SK-N-SH treated with all-trans-retinoic acid at 6 μM for 48 hours (cell line): ENCODE data around the gene MAP2K4.

Experiments
- ATAC-seq: fragments of 200-7000 bp; cut with Tn5 transposase; 3 replicates; pipeline ENCODE4 v1.9.1; 2020; ENCODE audit warnings: mild to moderate bottlenecking, moderate library complexity
- BACH2 ChIP-seq: fragments of 250-450 bp; sonication (Bioruptor Pico); IDR thresholded peaks from 2 replicates; pipeline ENCODE4 v1.9.0; 2021; ENCODE audit warnings: mild to moderate bottlenecking, borderline replicate concordance
- CSDC2 ChIP-seq: fragments of 250-450 bp; sonication (Bioruptor Pico); IDR thresholded peaks from 2 replicates; pipeline ENCODE4 v1.5.0; 2020; ENCODE audit warnings: mild to moderate bottlenecking, moderate library complexity
- CSRNP3 ChIP-seq: fragments of 250-450 bp; sonication (Bioruptor Pico); IDR thresholded peaks from 2 replicates; pipeline ENCODE4 v1.5.1; 2021; ENCODE audit warnings: mild to moderate bottlenecking, moderate library complexity
- ESRRG ChIP-seq: fragments of 250-450 bp; sonication (Bioruptor Pico); IDR thresholded peaks from 2 replicates; pipeline ENCODE4 v1.6.1; 2021; ENCODE audit warnings: mild to moderate bottlenecking
- GLIS3 ChIP-seq: fragments of 250-450 bp; sonication (Bioruptor Pico); IDR thresholded peaks from 2 replicates; pipeline ENCODE4 v1.5.0; 2020; ENCODE audit warnings: mild to moderate bottlenecking, moderate library complexity
- ISL1 ChIP-seq: fragments of 250-450 bp; sonication (Bioruptor Pico); IDR thresholded peaks from 2 replicates; pipeline ENCODE4 v2.1.2; 2022; ENCODE audit warnings: mild to moderate bottlenecking, moderate library complexity
- OSR1 ChIP-seq: fragments of 250-450 bp; sonication (Bioruptor Pico); IDR thresholded peaks from 2 replicates; pipeline ENCODE4 v1.8.0; 2022; ENCODE audit warnings: moderate library complexity, mild to moderate bottlenecking, inconsistent platforms
- PATZ1 ChIP-seq: fragments of 250-450 bp; sonication (Bioruptor Pico); IDR thresholded peaks from 2 replicates; pipeline ENCODE4 v1.8.0; 2020; ENCODE audit warnings: mild to moderate bottlenecking, moderate library complexity, borderline replicate concordance
- POU6F1 ChIP-seq: fragments of 250-450 bp; sonication (Bioruptor Pico); IDR thresholded peaks from 2 replicates; pipeline ENCODE4 v1.8.0; 2021; ENCODE audit warnings: low read depth, mild to moderate bottlenecking, moderate library complexity, borderline replicate concordance
- RARB ChIP-seq: fragments of 250-450 bp; sonication (Bioruptor Pico); IDR thresholded peaks from 2 replicates; pipeline ENCODE4 v1.8.0; 2021; ENCODE audit warnings: mild to moderate bottlenecking, moderate library complexity
- TCF4 ChIP-seq: fragments of 250-450 bp; sonication (Bioruptor Pico); IDR thresholded peaks from 2 replicates; pipeline ENCODE4 v1.8.0; 2021; ENCODE audit warnings: mild to moderate bottlenecking, moderate library complexity, borderline replicate concordance
- TOX ChIP-seq: fragments of 250-450 bp; sonication (Bioruptor Pico); IDR thresholded peaks from 2 replicates; pipeline ENCODE4 v1.8.0; 2021; ENCODE audit warnings: mild to moderate bottlenecking, moderate library complexity, borderline replicate concordance
- ZC3H10 ChIP-seq: fragments of 250-450 bp; sonication (Bioruptor Pico); IDR thresholded peaks from 2 replicates; pipeline ENCODE4 v1.5.1; 2021; ENCODE audit warnings: mild to moderate bottlenecking, moderate library complexity
- ZFP3 ChIP-seq: fragments of 250-450 bp; sonication (Bioruptor Pico); IDR thresholded peaks from 2 replicates; pipeline ENCODE4 v1.5.0; 2020; ENCODE audit warnings: mild to moderate bottlenecking, moderate library complexity
- ZFP30 ChIP-seq: fragments of 450-650 bp; formaldehyde crosslinking; IDR thresholded peaks from 2 replicates; pipeline ENCODE4 v1.5.0; 2022; ENCODE audit warnings: mild to moderate bottlenecking, moderate library complexity
- ZNF565 ChIP-seq: fragments of 450-650 bp; formaldehyde crosslinking; conservative IDR thresholded peaks from 2 replicates; pipeline ENCODE4 v1.5.0; 2020; ENCODE audit warnings: low read depth, mild to moderate bottlenecking, moderate library complexity
- ZNF70 ChIP-seq: fragments of 450-650 bp; formaldehyde crosslinking; IDR thresholded peaks from 2 replicates; pipeline ENCODE4 v1.5.0; 2020; ENCODE audit warnings: mild to moderate bottlenecking, moderate library complexity
- ZNF8 ChIP-seq: fragments of 450-650 bp; formaldehyde crosslinking; IDR thresholded peaks from 2 replicates; pipeline ENCODE4 v1.5.0; 2020; ENCODE audit warnings: mild to moderate bottlenecking, moderate library complexity

The MAP2K4 gene

GRCh38 chr17:12034538-12034937 lies 13.9 kb downstream of the MAP2K4 start:
- no peak for ATAC-seq
- TF ChIP-seq ZNF565 (CRISPR knock-in tag) (no peak), OSR1 (CRISPR knock-in tag) (no peak), TCF4 (CRISPR knock-in tag) (no peak), POU6F1 (no peak), ZC3H10 (CRISPR knock-in tag) (no peak), RARB (CRISPR knock-in tag) (no peak), ZFP3 (CRISPR knock-in tag) (no peak)

GRCh38 chr17:12035673-12036072 lies 15.0 kb downstream of the MAP2K4 start:
- ATAC-seq, result no peak
- TF ChIP-seq CSRNP3 (CRISPR knock-in tag) (no peak), ISL1 (CRISPR knock-in tag) (peak; percentile 19; the same call in 1 of the 2 replicates)
- TF ChIP-seq, all 23 proteins: peak for 1

GRCh38 chr17:12037970-12038369 lies 17.3 kb downstream of the MAP2K4 start:
- no peak for ATAC-seq
- TF ChIP-seq BACH2 (no peak), ISL1 (CRISPR knock-in tag) (peak; percentile 66)

- TF ChIP-seq POU6F1 (no peak), ZFP3 (CRISPR knock-in tag) (no peak), ESRRG (CRISPR knock-in tag) (no peak), ZC3H10 (CRISPR knock-in tag) (no peak), CSRNP3 (CRISPR knock-in tag) (no peak), RARB (CRISPR knock-in tag) (no peak), ZNF70 (CRISPR knock-in tag) (no peak), ZFP30 (CRISPR knock-in tag) (no peak), TOX (CRISPR knock-in tag) (no peak), ZNF8 (CRISPR knock-in tag) (no peak), TCF4 (CRISPR knock-in tag) (no peak), PATZ1 (CRISPR knock-in tag) (no peak), CSDC2 (CRISPR knock-in tag) (no peak), GLIS3 (CRISPR knock-in tag) (no peak)
Observed at GRCh38 chr17:12040478-12040877, 19.8 kb downstream of the MAP2K4 start.

GRCh38 chr17:12041312-12041711 lies 20.6 kb downstream of the MAP2K4 start:
- peak; percentile 31; the same call in 1 of the 2 replicates for TF ChIP-seq TOX (CRISPR knock-in tag)
- TF ChIP-seq ZFP30 (CRISPR knock-in tag), result no peak
- TF ChIP-seq ZC3H10 (CRISPR knock-in tag), result peak; percentile 62; the same call in 1 of the 2 replicates
- TF ChIP-seq ZFP3 (CRISPR knock-in tag), result no peak
- no peak for TF ChIP-seq ZNF70 (CRISPR knock-in tag)
- TF ChIP-seq TCF4 (CRISPR knock-in tag), result no peak
- peak; percentile 73 for TF ChIP-seq ISL1 (CRISPR knock-in tag)
- TF ChIP-seq OSR1 (CRISPR knock-in tag), result no peak
- no peak for TF ChIP-seq CSDC2 (CRISPR knock-in tag)
- no peak for TF ChIP-seq PATZ1 (CRISPR knock-in tag)
- peak; percentile 87 for ATAC-seq

More at GRCh38 chr17:12040478-12040877, 19.8 kb downstream of the MAP2K4 start:
- ATAC-seq, result peak; percentile 40; the same call in 1 of the 3 replicates
